C1 segment of cervical spinal cord (tissue), 14 donors: ENCODE measurements around the gene TTC4.

Experiments
- DNase-seq, 14 donors: peaks; one replicate each; lab custom pipeline; 2025; lab: John Stamatoyannopoulos, UW

TTC4 gene

DNA sequence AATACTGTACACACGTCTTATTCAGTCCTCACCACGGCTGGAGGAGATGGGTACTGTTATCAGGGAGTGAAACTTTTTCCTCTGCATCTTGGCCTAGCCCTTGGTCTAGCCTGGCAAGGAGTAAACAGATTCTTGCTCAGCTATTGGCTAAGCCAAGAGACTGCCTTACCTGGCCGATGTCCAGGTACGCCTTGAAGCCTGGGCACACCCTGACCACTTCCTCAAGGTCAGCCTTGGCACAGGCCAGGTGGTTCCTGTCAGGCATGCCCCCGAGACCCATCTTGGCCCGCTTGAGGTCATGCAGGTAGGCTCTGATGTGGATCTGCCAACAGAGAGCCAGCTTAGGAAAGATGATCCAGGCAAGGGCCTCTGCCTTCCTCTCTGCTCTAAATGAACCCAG lies 66.5 kb downstream of the TTC4 start:
- no peak for DNase-seq

DNA sequence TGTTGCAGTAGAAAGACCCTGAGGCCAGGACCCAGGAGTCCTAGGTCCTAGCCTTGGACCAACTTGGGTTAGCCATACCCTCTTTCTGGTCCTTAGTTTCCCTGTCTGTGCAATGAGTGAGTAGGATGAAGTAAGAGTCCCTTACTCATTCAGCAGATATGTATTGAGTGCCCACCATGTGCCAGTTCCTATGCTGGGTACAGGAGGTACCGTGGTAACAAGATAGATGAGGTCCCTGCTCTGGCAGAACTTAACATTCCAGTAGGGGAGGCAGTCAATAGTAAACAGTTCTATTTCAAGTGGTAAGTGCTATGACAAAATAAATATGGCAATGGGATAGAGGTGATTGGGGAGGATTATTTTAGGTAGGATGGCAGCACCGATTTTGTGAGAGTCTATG lies 66.9 kb downstream of the TTC4 start:
- DNase-seq: no peak

DNA sequence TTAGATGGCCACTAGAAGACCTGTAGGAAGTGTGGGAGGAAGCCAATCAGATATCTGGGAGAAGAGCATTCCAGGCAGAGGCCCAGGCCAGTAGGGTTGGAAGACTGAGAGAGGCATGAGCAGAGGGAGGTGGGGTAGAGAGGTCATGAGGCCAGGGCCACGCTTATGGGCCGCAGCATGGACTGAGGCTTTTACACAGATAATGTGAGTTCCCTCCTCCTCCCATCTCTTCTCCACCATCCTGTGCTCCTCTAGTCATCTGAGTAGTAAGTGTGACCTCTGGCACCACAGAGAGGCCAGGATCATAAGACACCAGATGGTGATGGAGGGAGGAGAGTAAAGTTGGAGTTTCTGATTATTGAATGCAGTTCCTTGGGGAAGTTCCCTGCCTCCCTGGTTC lies 68.4 kb downstream of the TTC4 start:
- no peak for DNase-seq

DNA sequence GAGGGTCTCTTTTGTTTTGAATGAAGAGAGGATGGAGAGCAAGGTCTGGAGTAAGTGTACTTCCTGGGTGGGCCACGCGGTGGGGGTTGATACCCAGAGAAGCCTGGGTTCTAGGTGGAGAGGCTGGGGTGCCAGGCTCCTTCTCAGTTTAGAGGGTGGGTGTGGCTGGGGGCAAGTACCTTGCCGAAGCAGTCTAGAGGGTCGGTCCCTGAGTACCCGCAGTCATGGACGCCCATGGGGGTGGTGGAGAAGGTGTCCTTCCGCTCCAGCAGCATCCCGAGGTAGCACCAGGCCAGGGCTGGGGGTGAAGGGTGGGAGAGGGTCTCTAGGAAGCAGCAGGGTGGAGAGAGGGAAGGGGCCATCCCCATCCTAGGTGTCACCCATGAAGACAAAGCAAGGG lies 71.1 kb downstream of the TTC4 start:
- DNase-seq: no peak

DNA sequence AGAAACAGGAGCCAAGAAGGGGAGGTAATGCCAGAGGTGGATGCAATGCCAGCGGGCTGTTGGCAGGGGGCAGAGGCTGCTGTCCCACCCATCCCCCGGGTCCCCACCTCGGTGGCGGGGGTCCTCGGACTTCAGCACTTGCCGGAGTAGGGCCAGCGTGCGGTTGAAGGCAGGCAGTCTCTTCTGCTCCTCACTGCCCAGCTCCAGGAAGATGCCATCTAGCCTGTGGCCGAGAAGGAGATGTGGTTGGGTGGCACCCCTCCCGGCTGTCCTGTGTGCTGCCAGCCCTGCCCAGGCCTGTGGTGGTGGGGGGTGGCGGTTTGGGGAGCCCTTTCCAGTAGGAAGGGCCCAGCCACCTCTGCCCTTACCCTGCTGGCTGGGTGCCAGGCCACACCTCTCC lies 71.9 kb downstream of the TTC4 start:
- DNase-seq: no peak

DNA sequence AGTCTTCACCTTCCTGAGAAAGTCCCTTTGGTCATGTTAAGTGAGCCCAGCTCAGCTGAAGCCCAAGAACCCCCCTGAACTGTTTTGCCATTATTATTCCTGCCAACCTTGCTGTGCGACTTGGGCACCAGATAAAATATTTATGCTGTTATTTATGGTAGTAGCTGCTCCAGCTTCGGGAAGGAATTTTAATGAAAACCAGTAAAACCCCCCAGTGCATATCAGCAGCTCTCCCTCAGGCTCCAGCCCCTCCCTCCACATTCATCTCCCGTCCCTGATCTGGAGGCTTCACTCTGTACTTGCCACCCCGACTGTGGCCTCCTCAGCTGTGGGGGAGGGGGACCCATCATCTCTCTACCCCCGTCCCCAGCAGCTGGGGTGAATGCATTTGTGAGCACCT lies 72.8 kb downstream of the TTC4 start:
- DNase-seq: no peak

DNA sequence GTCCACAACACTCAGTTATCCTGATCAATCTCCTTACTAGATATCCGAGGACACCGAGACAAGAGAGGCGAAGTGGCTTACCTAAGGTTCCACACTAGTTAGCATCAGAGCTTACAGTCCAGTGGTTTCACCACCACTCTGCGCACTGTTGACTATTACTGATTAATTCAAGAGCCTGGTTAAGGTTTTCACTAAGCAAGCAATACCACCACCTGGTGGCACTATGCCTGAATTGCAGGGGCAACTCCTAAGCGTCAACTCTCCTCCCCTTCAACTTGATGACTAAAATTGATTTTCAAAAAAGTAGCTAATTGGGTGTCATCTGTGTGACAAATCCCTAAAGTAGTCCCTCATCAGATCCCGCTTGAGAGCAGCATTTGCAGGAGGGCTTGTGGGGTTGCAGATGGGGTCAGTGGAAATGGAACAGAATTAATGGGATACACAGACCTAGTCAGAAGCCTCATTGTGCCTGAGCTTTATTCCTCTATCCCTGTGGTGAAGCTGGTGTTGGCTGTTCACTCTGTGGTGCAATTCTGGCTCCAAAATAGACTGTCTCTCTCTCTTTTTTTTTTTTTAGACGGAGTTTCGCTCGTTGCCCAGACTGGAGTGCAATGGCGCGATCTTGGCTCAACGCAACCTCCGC lies 76.3 kb downstream of the TTC4 start:
- DNase-seq: no peak
